Effector CD4-positive, alpha-beta T cell (primary cell): Measurements from ENCODE around the gene PDE10A.

ENCODE experiments used
- DNase-seq: peaks from one replicate; pipeline ENCODE4 v3.0.0-alpha.2; 2020

Gene PDE10A

DNA sequence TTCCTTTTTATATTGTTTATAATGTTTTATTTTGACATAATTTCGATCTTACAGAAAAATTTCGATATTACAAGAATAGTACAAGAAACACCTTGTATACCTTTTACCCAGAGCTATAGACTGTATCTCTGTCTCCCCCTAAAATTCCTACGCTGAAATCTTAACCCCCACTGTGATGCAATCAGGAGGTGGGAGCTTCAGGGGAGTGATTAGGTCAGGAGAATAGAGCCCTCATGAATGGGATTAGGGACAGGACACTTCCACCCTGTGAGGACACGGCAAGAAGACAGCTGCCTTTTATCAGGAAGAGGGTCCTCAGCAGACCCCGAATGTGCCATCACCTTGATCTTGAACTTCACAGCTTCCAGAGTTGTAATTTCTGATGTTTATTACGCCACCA, 204.9 kb downstream of the PDE10A start:
- DNase-seq, result no peak

DNA sequence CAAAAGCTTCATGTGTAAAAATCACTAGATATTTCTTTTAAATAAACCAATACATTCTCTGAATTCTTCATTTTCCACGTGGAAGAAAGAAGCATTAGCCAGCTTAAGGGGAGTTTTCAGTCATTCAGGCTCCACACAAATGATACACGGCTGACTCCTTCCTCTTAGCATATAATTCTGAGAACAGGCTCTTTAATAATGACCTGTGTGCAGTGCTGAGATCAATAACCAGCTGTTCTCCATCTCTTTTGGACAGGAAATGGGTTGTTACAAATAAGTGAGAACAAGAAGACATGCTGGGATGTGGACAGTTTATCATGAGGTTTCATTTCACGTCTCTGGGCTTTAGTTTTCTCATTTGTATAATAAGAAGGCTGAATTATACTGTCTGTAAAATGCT, 206.8 kb downstream of the PDE10A start:
- DNase-seq, result no peak

DNA sequence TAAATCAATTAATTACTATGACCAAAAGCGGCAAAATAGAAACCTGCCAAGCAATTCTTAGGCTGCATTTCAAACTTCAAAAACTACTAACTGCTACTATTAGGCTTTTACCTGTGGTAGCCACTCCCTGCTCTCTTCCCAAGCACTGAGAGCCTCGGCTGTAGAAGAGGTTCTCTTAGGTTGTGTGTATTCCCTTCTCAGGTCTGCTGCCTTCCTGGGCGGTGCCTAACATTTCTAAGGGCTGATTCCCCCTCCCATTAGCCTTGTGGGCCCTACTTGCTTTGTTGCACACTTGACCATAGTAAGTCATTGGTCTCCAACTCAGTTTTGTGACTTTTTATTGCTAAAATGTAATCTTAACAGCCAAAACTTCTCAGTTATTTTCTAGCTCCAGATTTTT, 207.6 kb downstream of the PDE10A start:
- DNase-seq, result no peak

DNA sequence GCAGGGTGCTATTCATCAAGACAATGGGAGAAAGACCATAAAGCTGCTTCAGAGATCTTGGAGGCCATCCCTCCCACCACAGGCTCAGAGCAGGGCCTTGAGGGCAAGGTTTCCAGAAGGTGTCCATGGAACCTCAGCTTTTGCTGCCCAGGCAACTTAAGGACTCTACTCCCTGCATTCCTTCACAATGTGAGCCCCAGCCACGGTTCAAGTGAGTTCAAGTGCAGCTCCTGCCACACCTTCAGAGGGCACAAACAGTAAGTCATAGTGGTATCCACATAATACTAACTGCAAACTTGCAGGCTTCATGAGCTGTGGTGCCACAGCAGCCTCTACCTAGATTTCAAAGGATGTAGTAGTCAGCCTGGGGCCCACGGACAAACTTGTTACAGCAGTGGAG, 209.6 kb downstream of the PDE10A start:
- DNase-seq, result no peak

DNA sequence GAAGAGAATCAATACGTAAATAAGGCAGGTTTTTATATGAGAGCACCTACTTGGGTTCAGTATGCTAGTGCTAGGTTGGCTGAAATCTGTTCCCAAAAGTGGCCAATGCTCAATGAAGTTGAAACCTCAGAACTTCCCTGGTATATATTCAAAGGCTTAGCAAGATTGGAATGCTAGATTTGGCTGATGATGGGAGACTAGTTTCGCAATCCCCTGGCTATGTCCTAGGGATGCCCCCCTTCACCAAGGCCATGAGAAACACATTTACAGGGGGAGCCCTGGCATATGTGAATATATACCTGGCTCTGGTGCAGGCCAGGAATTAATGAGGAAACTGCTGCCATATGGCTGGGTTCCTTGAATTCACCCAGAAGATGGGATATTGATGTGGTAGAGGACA, 211.2 kb downstream of the PDE10A start:
- DNase-seq, result no peak

DNA sequence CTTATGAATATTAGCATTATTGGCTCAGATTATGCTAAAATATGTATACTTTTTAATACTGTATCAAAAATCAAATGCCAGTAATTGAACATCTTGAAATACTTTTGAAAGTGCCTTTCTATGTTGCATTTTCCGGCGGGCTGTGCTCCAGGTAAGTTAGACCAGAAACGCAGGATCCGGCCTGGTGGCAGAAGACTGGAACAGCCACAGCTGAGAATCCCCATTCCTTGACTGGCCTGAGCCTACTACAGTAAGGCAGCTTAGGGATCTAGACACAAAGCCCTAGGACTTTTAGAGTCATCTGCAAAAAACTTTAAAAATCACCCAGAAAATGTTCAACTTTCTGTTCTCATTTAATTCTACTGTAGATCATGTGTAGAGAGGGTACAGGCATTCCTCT, 214.8 kb downstream of the PDE10A start:
- DNase-seq, result no peak

DNA sequence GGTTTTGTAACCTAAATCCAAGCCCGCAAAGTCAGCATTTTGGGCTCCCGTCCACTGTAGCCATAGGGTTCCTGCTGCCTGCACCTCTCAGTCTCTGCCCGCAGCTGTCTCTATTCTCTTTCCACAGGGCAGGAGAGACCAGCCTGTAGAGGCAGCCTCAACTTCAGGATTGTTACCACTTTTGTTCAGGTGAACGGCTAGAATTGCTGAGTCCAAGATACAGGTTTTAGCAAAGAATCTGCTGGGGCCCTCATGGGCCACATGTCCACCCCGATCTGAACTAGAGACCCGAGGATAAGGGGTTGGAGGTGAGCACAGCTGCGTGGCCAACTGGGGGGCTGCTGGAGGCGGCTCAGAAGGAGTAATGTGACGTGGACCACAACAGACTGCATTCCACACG, 215.9 kb downstream of the PDE10A start:
- no peak for DNase-seq

DNA sequence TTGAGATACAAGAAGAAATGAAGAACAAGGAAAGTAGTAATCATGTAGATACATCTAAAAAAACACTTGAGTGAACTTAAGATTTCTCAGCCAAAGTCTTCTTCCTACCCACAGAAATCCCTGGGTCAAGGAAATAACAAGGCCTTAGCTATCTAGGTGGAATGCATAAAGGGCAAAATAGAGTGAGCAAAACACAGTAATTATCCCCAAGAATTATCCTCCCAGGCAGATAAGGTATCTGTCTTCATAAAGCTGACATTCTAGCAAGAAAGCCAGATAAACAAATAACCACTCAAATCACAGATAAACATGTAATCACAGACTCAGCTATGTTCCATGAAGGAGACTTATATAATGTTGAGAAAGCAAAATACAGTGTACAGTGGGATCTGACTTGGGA, 216.7 kb downstream of the PDE10A start:
- DNase-seq, result no peak

DNA sequence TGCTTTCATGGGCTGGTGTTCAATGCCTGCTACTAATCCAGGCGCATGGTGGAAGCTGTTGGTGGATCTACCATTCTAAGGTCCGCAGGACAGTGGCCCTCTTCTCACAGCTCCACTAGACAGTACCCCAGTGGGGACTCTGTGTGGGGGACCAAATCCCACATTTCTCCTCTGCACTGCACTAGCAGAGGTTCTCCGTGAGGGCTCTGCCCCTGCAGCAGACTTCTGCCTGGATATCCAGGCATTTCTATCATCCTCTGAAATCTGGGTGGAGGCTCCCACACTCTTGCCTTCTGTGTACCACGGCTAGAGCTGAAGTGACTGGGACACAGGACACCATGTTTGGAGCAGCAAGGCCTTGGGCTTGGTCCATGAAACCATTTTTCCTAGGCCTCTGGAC, 219.6 kb downstream of the PDE10A start:
- no peak for DNase-seq

DNA sequence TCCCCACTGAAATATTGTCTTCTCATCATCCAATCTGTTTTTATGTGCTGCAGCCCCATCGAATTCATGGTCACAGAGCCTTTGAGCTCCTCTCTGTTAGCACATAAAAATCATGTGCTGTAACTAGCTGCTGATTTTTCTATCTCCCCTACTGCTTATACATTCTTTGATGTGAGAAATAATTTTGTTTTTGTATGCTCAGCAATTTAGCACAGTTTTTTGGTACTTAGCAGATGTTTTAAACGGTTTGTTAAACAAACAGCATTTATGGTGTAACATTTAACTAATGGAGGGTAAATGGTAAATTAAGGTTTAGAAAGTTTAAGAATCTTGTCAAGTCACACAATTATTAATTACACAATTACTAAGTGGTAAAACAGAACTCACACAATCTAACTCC, 221.9 kb downstream of the PDE10A start:
- no peak for DNase-seq

DNA sequence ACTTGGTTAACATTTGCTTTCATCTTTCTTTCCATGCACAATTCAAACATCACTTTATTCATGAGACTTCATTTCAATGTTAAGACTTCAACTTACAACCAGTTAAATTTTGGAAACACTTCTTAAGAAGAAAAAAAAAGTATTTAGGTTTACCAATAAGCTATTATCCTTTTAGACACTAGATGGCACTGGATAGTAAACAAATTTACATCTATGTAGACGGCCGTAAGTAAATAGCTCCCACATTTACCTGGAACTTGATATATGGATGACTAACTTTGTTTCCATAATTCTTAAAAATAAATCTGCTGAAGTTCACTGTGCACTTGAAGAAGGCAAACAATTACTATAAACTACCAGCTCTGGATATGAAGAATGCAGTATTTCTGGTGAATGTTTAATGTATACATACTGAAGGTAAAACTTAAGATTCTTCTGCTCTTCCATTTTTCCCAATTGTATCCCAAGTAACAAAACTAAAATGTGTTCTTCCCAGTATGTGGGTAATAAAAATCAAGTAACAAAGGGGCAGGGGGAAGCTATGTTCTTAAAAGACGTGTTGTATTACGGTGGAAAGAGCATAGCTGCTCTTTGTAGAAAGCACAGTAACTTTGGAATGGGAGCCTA, 223.0 kb downstream of the PDE10A start:
- DNase-seq, result no peak

DNA sequence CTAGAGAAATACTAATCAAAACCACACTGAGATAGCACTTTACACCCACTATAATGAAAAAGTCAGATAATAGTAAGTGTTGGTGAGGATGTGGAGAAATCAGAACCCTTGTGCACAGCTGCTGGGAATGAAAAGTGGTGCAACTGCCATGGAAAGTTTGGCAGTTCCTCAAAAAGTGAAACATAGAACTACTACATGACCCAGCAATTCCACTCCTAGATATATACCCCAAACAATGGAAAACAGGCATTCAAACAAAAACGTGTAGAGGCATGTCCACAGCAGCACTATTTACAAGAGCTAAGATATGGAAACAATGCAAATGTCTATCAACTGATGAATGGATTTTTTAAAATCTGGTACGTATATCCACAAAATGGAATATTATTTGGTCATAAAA, 236.1 kb downstream of the PDE10A start:
- DNase-seq, result no peak

DNA sequence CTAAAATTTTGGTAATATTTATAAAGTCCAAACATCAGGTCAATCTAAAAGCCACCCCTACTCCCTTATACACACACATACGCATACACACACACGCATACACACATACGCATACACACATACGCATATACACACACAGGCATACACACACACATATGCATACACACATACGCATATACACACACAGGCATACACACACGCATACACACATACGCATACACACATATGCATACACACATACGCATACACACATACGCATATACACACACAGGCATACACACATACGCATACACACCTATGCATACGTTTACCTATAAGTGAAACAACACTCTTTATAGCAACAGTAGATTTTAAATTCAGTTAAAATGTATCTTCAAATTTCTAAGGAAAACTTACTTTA, 240.8 kb downstream of the PDE10A start:
- no peak for DNase-seq

DNA sequence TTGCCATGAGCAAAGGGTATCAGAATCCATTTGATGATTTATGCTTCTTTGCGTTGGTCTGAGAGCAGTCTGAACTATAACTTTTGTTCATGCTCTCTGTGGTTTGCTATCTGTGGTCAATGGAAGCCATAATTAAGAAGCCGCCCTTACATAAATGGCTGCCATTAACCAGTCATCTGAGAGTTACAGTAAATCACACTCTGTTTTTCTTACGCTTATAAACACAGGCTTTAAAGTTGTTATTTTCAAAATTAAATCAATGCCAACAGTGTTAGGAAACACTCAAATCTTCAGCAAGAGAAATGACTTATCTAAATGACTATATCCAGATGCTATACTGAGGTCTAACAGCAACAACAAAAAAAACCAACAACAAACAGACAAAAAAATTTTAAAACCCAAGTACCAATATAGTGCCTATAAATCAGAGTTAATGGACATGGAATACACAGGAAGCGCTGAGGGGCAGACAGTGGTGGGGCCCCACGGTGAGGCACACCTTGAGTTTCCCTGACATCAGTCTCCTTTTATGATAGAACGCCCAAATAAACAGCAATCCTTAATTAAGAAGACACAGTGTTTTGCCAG, 245.7 kb downstream of the PDE10A start:
- DNase-seq, result no peak

DNA sequence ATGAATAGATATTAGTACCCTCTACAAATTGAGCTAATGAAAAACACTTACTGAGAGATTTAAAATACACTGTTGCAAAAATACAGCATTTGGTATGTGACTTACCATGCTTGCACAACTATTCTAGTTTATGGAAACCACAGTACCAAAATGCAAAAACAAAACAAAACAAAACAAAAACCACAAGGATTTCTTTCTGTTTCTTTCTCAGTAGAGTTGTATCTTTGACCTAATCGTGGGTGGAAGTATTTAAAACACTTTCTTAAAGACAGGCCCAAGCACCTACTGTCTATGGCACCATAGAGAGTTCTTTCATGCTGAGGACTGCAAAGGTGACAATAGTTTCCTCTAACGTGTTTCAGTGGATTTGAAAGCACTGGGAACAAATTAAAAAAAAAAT, 258.3 kb downstream of the PDE10A start:
- no peak for DNase-seq

DNA sequence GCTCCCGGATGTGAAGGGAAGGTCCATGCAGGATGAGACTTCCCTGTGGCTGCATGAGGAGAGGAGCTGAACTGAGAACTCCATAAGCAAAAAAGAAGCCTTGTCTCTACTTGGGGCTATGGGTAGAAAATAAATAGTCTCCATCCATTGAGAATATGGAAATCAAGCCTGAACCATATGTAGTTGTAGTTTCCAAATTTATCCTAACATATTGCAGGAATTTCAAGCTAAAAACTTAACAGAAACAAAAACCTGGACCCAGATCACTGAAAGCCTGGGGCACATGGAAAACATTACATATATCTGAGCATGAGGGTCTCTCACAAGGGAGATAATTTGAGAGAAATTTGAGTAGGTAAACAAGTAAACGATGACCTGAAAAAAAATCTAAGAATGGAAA, 258.7 kb downstream of the PDE10A start:
- no peak for DNase-seq

DNA sequence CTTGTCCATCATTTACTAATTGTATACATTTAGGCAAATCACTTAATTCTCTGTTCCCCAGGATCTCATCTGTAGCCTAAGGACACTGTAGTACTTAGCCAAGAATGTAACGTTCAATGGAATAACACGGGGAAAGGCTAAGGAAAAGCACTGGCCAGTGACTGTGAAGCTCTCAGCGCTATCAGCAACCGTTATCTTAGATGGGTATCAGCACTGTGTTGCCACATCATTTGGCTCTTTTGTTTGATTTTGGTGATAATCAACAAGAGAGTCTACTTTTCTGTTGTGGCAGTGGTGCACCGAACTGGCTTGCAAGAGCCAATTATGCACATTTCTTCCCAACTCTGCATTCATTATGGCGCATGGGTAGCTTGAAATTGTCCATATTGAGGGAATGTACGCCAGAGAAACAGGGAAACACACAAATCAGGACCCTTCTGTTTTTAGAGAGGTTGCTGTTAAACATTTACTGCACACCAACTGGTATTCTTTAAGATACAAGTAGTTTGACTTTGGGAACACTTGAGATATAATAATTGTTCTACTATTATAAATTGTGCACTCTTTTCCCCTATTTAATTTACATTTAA, 259.9 kb downstream of the PDE10A start:
- DNase-seq, result no peak

DNA sequence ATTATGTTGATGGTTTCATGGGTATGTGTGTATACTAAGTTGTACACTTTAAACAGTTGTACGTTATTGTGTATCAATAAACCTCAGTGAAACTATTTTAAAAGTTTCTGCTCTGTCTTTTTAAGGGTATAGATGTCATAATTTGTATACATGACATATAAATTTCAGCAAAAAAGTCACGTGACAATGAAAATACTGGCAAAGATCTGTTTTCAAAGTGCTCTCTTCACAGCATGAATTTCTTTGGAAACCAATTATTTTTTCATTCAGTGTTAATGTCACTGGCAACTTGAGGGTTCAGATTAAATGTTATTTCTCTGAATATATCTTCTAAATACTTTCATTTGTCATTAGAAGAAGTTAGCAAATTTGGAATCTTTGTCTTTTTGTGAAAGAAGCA, 261.9 kb downstream of the PDE10A start:
- DNase-seq, result no peak

DNA sequence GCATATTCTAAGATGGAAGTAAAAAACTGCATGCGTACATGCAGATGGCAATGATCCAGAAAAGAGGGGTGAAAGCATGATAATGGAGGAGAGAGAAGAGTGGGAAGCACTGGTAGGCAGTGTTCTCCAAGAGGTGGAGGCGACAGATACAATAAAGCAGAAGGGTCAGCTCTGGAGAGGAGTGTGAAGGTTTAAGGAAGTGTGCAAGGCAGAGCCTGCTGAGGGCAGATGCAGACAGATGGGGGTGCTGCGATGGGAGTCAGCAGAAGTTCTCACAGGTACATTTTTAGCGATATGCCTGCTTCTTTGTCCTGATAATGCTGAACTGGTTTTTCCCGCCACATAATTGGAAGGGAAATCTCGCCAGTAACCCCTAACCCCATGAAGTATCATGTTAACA, 272.6 kb downstream of the PDE10A start:
- DNase-seq, result no peak

DNA sequence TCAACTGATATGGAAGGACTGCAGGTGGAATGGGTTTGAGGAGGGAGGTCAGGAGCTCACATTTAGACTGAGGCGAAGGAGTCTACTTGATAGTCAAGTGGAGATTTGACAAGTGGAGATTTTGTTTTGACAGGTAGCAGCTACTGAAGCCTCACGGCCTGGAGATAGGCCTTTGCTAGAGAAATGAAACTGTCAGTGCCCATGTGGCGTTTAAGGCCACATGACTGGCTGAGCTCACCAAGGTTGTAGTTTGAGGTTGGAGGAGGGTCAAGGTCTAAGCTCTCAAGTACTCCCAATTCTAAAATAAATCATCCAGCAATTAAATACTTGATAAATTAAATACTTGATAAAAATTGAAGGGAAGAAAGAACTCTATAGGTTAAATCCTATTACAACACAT, 273.5 kb downstream of the PDE10A start:
- no peak for DNase-seq

DNA sequence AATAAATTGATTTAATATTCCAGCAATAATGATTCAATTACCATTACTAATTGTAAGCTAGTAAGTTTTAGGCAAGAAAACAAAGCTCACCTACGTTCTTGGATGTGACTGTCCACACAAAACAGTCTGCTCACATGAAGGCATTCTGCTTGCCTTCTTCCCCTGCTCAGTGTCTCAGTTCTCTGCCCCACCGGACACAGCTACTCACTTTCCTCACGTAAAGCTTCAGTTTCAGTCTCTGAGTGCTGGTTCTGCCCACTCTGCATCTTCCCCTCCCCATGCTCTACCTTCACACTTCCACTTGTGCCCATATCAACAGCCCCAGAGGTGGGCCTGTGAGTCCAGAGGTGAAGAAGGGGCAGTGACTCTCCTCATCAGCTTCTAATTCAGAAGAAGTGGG, 279.7 kb downstream of the PDE10A start:
- DNase-seq, result no peak

DNA sequence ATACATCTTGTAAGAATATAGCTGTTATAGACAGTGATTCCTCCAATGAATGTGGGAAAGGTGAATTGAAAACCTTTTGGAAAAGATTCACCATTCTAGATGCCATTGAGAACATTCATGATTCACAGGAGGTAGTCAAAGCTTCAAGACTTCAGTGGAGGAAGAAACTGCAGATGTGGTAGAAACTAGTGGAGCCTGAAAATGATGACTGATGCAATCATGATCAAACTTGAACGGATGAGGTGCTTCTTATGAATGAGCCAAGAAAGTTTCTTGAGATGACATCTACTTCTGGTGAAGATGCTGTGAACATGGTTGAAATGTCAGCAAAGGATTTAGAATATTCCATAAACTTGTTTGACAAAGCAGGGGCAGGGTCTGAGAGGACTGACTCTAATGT, 286.9 kb downstream of the PDE10A start:
- DNase-seq, result no peak

DNA sequence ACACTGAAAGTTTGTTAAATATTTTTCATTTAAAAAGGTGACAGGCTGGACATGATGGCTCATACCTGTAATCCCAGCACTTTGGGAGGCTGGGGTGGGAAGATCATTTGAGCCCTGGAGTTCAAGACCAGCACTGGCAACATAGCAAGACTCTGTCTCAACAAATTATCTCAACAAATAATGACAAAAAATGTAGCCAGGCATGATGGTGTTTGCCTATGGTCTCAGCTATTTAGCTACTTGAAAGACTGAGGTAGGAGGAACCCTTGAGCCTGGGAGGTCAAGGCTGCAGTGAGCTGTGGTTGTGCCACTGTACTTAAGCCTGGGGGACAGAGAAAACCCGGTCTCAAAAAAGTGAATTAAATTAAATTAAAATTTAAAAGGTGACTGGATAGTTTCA, 297.7 kb downstream of the PDE10A start:
- no peak for DNase-seq

DNA sequence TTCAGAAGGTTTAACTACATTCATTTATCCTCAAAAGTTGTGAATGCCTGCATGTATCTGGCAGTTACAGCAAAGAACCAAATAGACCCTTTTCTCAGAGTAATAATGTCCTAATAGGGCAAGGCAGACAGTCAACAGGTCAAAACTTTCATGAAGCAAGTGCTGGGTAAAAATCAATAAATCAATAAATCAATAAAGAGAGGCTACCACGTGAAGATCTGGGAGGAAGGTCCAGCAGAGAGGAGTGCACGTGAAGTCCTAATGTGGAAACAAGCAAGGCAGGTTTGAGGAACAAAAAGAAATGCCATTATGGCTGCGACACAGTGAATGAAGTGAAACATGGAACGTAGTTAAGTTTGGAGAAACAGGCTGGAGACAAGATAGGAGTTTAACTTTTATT, 317.3 kb downstream of the PDE10A start:
- DNase-seq, result no peak

DNA sequence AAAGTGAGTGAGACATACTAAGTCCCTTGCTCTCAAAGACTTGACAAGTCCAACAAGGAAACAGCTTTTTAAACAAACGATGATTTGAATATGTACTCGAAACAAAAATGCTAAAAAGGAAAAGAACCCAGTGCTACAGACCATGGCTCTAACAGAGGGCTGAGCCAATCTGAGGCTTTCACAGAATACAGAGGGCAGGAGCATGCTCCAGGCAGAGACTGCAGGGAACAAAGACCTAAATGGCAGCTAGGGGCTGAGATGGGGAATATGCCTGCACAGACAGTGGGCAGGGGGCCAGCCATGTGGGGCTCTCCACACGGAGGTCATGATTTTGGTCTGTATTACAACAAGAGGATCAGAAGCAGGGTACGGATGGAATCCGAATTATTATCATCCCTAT, 322.5 kb downstream of the PDE10A start:
- DNase-seq, result no peak
